GM11168 (cell line): Measurements from ENCODE around the gene UBE2J2.
"Not testable (repeated sequence)": the region's sequence is repeated elsewhere in the genome, so short reads cannot be mapped to it uniquely, and the experiment has no call there.

ENCODE experiments used
- in situ Hi-C: fragments of 300-500 bp; cut with MboI; formaldehyde crosslinking; loops from one replicate; pipeline ENCODE4 v1.12.0; 2022; ENCODE audit warnings: low sequenced_read_pairs; ENCODE audit not compliant: unreplicated experiment

UBE2J2 gene

DNA sequence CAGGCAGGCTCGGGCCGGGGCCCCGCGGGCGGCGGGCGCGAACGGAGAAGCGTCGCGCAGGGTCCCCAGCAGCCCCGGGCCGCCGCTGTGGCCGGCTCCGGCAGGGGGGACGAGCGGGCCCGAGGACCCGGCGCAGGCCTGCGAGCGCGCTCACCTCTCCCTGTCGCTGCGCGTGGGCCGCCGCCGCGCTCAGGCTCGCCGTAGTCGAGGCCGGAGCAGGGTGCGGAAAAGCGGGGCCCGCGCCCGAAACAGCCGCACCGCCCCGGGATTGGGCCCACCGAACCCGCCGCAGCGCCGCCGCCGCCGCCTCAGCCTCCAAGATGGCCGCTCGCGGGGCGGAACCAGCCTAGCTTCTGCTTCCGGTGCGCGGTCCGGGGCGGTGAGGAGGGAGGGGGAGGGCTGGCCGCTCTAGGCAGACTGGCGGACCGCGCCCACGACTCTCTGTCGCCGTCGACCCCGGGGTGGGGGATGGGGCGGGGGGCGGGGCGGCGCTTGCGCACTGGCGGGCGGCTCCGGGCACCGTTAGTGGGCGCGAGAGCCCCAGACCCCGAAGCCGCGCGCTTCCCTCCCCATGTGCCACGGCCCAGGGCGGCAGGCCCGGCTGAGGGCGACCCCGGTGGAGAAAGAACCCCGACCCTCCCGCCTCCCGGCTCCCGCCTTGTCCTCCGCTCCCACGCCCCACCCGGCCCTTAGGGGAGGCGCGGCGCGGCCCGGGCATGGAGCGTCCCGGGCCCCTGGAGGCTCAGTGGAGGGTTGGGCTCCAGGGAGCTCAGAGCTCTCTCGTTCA, at the start of gene UBE2J2:
UBE2J2 (minus strand) TSS at position 343 of the 787 bp plus-strand sequence. CDS start 5,862 bp downstream, outside the sequence.
- in situ Hi-C loops, result no loop called here

DNA sequence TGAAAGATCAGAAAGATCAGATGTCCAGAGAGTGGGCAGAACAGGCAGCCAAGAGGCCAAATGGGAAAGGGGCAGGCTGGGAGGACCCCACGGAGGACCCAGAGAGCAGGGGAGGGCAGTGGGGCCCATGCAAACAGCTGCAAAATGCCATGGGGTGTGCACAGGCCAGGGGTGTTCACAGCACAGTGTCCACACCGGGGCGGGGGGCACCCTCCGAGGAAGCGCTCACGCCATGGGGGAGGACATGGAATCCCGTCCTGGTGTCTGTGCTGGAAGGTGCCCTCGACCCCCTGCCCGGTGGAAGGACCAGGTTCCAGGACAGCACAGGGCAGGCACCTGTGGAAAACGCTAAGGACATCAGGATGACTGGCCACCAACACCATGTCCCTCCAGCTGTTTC, 49.3 kb upstream of the UBE2J2 start:
- in situ Hi-C loops, result no loop called here

- in situ Hi-C loops, result no loop called here
These were observed 48.8 kb upstream of the UBE2J2 start for GRCh38 chr1:1322418-1322817.

- in situ Hi-C loops, result no loop called here
These were observed 47.8 kb upstream of the UBE2J2 start for GRCh38 chr1:1321477-1321876.

- in situ Hi-C loops, result no loop called here
These were observed 47.2 kb upstream of the UBE2J2 start for GRCh38 chr1:1320666-1321448.

DNA sequence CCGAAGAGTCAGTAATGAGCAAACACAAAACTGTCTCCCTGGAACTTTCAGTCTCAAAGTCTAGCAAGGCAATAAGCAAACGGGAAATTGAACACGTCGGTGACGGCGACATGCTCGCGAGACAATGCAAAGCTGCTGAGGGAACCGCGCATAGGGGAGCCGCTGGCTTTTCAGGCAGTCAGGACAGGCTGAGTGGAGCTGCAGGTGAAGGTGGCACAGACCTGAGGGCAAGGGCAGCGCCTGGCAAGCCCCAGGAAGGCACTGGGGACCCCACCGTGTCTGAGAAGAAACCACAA, 45.9 kb upstream of the UBE2J2 start:
- in situ Hi-C loops, result no loop called here

- in situ Hi-C loops, result no loop called here
These were observed 45.4 kb upstream of the UBE2J2 start for GRCh38 chr1:1318777-1319645.

- in situ Hi-C loops, result no loop called here
These were observed 44.5 kb upstream of the UBE2J2 start for GRCh38 chr1:1318131-1318652.

GRCh38 chr1:1317420-1317819, 43.8 kb upstream of the UBE2J2 start:
- in situ Hi-C loops, result no loop called here

DNA sequence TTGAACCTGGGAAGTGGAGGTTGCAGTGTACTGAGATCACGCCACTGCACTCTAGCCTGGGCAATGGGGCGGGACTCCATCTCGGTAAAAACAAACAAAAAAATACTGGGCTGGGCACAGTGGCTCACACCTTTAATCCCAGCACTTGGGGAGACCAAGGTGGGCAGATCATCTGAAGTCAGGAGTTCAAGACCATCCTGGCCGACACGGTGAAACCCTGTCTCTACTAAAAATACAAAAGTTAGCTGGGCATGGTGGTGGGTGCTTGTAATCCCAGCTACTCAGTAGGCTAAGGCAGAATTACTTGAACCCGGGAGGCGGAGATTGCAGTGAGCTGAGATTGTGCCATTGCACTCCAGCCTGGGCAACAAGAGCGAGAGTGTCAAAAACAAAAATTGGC, 42.5 kb upstream of the UBE2J2 start:
- in situ Hi-C loops, result not testable (repeated sequence)

DNA sequence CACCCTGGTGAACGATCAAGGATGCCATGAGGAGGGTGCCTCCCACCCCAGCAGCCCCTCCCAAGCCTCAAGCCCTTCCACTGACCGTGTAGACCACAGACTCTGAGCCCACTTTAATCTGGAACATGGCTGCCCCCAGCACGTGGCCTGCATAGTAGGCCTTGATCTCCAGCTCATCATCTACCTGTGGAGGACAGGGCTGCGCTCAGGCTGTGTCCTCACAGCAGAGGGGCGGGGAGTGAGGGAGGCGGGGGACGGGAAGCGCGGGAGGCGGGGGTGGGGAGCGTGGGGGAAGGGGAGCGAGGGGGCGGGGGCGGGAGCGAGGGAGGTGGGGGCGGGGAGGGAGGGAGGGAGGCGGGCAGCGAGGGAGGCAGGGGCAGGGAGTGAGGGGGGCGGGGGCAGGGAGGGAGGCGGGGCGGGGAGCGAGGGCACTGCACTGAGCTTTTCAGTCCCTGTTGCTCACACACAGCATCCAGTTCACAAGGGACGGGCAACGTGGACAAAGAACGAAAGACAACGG, 41.8 kb upstream of the UBE2J2 start:
- in situ Hi-C loops, result no loop called here

DNA sequence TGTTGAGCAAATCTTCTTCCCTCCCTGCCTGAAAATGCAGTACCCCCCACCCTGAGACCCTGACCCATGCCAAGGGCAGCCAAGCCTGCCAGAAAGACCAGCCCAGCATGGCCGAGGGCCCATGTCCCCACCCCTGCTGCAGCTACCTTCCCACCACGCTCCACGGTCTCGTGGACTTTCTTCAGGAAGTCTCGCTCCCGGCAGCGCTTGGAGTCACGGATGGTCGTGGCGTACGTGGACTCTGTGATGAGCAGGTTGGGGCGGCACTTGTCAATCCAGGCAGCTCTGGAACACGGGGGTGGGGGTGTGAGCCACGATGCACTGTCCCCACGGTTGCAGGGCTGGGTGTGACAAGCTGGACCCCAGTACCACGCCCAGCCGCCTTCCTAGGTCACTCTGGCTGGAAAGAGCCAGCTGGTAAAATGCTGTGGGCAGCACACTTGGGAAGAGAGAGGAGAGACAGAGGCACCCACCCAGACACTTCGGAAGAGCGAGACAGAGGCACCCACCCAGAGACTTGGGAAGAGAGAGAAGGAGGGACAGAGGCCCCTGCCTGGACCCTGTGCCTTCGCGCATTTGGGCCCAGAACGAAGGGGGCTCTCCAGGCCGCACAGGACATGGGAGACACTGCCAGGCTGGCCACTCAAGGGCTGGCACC, 41.2 kb upstream of the UBE2J2 start:
- in situ Hi-C loops, result no loop called here

DNA sequence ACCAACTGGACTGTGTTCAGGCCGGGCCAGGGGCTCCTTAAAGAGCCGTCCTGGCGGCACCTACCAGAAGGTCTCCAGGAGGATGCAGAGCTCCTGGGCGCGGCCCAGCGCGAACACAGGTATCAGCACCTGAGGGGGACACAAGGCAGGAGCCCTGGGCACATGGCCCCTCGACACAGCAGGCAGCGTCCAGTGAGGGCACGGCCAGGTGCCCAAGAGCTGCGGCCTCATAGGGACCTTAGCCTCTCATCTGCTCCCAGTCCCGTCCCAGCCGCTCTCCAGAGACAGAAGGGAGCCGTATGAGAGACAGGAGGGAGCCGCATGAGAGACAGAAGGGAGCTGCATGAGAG, 40.6 kb upstream of the UBE2J2 start:
- in situ Hi-C loops, result no loop called here

GRCh38 chr1:1313500-1314236, 40.0 kb upstream of the UBE2J2 start:
- in situ Hi-C loops, result no loop called here

DNA sequence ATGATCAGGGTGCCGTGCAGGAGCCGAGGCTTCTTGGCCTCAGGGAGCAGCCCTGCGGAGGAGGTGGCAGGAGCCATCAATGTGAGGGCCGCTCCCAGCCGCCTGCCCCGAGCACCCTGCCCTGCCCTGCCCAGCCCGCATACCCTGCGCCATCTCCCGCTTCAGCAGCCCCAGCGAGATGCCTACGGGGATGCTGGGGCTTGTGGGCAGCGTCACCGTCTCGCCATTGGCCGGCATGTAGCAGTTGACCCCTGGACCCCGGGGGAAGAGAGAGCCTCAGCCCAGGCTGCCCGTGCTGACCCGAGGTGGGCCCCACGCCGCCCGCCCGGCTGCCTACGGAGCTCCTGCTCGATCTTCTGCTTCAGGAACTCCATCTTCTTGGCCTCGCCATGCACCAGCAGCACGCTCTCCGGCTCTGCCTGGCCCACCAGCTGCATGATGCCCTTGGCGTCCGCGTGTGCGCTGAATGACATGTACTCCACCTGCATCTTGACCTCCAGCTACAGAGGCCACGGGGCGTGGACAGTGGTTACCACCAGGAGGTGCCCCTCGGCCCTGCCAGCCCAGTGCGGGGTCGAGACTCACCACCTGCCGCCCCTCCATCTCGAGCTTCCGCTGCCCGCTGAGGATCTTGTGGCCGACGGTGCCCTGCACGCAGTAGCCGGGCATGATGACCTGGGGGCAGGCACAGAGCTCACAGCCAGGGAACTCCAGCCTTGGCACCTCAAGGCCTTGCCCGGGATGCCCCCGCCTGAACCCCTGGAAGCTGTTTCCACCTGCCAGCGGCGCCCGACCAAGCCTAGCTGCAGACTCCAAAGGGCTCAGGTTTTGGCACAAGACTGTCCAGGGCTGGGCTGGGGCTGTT, 39.0 kb upstream of the UBE2J2 start:
- in situ Hi-C loops, result no loop called here

- in situ Hi-C loops, result no loop called here
These were observed 37.8 kb upstream of the UBE2J2 start for GRCh38 chr1:1311107-1312104.

DNA sequence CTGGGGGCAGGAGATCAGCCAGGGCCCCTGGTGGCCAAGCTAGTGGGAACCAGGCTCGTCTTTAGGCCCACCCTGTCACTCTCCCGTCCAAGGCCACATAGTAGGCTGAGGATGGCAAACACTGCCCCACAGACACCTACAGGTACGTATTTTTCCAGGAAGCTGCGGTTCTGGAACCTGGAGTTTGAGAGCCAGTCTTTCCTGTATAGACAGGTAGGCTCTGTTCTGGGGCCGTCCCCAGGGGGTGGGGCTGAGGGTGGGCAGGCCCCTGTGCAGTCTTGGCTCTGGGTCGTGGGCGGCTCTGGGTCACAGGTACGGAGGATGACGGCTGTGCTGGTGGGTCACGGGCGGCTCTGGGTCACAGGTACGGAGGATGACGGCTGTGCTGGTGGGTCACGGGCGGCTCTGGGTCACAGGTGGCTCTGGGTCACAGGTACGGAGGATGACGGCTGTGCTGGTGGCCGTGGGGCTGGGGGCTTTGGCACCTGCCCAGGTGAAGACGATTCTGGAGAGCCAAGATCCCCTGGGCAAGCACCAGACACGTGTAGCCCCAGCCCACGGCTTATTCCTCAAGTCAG, 36.9 kb upstream of the UBE2J2 start:
- in situ Hi-C loops, result no loop called here
